ENCODE data around the gene LIMA1.

DNA sequence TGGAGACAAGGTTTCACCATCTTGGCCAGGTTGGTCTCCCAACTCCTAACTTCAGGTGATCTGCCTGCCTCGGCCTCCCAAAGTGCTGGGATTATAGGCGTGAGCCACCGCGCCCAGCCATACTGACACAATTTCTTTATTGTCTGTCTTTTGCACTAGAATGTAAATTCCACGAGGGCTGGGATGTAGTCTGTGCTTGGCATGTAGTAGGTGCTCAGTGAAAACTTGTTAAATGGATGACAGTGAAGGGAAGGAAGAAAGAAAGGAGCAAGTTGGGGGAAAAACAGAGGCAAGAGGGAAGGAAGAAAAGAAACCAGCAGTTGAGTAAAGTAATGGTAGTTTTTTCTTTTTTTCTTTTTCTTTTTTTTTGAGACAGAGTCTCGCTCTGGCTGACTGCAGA, 53.1 kb downstream of the LIMA1 start:
- TF ChIP-seq, protein P1, sequence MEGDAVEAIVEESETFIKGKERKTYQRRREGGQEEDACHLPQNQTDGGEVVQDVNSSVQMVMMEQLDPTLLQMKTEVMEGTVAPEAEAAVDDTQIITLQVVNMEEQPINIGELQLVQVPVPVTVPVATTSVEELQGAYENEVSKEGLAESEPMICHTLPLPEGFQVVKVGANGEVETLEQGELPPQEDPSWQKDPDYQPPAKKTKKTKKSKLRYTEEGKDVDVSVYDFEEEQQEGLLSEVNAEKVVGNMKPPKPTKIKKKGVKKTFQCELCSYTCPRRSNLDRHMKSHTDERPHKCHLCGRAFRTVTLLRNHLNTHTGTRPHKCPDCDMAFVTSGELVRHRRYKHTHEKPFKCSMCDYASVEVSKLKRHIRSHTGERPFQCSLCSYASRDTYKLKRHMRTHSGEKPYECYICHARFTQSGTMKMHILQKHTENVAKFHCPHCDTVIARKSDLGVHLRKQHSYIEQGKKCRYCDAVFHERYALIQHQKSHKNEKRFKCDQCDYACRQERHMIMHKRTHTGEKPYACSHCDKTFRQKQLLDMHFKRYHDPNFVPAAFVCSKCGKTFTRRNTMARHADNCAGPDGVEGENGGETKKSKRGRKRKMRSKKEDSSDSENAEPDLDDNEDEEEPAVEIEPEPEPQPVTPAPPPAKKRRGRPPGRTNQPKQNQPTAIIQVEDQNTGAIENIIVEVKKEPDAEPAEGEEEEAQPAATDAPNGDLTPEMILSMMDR (IDR thresholded peaks at IDR 0.05; ENCODE audit: insufficient read depth, low read length, poor library complexity, severe bottlenecking), result no peak
- TF ChIP-seq EZH2phosphoT487 (conservative IDR thresholded peaks at IDR 0.05; ENCODE audit: low read length), result no peak
